GM13976 (cell line): ENCODE data around the gene LRRC74A.

Source experiments
- DNase-seq: peaks from one replicate; pipeline ENCODE4 v3.0.0; 2012; ENCODE audit warnings: low spot score
- in situ Hi-C: fragments of 300-500 bp; cut with MboI; formaldehyde crosslinking; loops from one replicate; pipeline ENCODE4 v1.12.0; 2022; ENCODE audit warnings: low sequenced_read_pairs, mixed read lengths, inconsistent platforms; ENCODE audit not compliant: unreplicated experiment
- TF ChIP-seq, protein P1 (sequence below): IDR thresholded peaks from 2 replicates; pipeline ENCODE4 v1.5.1; 2012; ENCODE audit warnings: borderline replicate concordance, mild to moderate bottlenecking; ENCODE audit not compliant: insufficient read depth; ENCODE audit errors: extremely low read depth, missing control alignments, control extremely low read depth

LRRC74A gene

DNA sequence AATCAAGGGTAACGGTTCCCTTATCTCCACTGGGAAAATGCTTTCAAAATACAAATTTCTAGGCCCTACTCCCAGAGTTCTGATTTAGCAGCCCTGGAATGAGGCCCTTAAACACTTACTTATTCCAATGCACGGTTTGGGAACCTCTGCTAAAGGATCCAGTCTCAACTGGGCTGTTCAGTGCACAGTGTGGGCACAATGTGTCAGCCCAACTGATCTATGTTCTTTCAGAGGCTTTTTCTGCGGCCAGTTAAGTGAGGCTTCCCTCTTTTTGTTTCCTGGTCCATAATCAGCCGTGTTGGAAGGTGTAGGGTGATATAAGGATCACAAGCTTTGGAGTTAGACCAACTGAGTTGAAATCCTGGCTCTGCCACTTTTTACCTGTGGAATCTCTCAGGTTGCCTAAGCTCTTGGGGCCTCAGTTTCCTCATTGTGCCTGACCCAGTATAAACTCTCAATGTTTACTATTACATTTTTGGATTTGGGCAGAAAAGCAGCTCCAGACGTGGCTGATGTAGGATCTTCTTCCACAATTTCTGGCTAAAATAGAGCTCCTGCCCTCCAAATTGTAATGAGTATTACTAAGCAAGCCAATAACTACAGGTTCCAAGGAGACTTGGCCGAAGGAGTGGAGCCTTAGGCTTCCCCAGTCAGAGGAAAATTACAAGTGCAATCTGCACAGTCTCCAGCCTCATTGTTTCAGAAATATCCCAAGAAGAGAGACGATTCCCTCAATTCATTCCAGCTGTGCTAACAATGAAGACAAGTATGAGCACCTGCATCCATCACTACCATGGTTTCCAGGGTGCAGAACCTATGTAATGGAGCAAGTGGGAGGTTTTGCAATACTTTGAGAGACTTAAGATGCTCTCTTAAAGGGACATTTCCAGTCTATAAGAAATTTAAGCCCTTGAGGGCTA is 11.2 kb upstream of the LRRC74A start:
- TF ChIP-seq, protein P1, sequence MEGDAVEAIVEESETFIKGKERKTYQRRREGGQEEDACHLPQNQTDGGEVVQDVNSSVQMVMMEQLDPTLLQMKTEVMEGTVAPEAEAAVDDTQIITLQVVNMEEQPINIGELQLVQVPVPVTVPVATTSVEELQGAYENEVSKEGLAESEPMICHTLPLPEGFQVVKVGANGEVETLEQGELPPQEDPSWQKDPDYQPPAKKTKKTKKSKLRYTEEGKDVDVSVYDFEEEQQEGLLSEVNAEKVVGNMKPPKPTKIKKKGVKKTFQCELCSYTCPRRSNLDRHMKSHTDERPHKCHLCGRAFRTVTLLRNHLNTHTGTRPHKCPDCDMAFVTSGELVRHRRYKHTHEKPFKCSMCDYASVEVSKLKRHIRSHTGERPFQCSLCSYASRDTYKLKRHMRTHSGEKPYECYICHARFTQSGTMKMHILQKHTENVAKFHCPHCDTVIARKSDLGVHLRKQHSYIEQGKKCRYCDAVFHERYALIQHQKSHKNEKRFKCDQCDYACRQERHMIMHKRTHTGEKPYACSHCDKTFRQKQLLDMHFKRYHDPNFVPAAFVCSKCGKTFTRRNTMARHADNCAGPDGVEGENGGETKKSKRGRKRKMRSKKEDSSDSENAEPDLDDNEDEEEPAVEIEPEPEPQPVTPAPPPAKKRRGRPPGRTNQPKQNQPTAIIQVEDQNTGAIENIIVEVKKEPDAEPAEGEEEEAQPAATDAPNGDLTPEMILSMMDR, result no peak
- DNase-seq, result no peak
- in situ Hi-C loops, result no loop called here

DNA sequence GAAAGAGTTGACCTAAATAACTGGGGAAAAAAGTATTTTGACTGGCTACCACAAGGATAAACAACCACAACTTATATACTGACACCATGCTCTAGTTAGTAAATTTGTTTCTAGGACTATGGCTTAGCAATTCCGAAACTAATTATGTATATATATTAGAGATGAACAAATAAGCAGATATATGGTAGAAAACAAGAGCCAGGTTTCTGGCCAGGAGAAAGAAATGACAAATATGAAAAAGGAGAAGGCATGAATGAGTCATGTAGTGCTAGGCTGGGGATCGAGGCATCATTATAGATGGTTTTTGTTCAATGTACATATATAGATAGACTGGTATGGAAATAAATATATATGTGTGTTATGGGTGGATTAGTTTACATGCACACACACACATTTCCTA is 5.5 kb upstream of the LRRC74A start:
- DNase-seq, result no peak
- TF ChIP-seq, protein P1, result no peak
- in situ Hi-C loops, result no loop called here

DNA sequence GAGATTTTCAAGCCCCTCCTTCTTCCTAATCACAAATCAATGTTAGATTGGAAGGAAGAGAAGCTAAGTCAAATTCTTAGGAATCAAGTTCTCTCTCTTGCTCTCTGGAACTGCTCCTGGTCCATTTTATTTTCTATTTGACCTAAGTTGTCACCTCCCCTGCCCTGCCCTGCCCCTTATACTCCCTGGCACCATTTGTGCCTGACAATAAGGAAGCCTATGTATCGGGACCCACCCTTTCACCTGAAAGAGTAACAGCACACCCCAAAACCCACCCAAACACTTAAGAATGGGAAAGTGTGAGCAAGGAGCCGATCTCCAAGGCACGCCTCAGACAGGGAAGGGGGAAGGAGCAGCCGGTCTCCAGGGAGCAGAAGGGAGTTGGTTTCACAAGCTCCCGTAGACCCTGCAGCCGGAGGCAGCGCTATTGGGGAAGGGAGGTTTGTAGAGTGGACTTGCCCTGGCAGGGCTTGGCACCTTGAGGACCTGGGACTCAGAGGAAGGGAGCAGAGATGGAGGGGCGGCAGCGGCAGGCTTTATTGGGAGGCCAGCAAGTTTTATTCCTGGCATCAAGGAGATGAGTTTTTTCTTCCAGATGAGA is 1.6 kb downstream of the LRRC74A start:
- TF ChIP-seq, protein P1, result no peak
- in situ Hi-C loops, result no loop called here
- no peak for DNase-seq

DNA sequence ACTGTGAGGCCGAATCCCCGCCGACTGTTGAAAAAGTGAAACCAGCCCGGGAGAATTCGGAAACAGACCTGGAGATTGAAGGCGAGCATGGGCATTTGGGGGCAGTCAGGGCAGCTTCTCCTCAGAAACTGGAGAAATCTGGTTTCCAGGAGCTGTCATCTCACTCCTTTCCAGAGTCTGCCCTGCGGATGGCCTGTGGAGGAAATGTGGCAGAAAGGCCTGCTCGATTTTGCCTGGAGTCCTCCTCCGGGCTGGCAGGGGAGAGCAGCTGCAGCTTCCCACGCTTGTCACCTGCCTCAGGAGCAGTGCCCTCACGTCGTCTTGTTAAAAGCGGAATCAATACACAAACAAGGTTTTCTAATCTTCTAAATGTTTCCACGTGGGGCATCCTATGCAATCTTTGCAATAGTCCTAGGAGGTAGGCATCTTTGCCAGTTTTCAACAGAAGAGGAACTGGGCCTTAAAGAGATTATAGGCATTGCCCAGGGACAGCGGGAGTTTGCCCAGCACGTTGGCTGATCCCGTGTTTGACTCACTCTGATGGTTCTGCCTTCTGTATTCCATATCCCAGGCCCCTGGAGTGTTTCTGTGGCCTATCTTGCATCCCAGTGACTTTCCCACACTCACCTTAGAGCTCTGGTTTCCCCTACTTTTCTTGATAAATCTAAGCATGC is 2.3 kb downstream of the LRRC74A start:
- in situ Hi-C loops, result no loop called here
- DNase-seq, result no peak
- TF ChIP-seq, protein P1, result no peak

DNA sequence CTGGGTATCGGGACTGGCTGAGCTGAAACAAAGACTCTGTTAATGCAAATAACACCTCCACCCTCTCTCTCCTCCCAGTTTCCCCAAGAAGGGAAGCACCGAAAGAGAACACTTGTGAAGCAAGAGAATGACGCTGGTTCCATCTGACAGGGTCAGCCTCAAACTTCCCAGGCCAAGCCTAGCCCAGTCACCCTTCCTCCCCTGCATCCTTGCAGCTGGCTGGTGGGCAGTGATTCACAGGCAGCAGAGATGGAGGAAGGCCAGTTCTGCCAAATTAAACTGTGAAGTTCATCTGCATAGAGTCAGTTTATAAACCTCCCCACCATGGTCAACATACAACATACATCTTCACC is 2.8 kb downstream of the LRRC74A start:
- TF ChIP-seq, protein P1, result no peak
- in situ Hi-C loops, result no loop called here
- DNase-seq, result no peak

DNA sequence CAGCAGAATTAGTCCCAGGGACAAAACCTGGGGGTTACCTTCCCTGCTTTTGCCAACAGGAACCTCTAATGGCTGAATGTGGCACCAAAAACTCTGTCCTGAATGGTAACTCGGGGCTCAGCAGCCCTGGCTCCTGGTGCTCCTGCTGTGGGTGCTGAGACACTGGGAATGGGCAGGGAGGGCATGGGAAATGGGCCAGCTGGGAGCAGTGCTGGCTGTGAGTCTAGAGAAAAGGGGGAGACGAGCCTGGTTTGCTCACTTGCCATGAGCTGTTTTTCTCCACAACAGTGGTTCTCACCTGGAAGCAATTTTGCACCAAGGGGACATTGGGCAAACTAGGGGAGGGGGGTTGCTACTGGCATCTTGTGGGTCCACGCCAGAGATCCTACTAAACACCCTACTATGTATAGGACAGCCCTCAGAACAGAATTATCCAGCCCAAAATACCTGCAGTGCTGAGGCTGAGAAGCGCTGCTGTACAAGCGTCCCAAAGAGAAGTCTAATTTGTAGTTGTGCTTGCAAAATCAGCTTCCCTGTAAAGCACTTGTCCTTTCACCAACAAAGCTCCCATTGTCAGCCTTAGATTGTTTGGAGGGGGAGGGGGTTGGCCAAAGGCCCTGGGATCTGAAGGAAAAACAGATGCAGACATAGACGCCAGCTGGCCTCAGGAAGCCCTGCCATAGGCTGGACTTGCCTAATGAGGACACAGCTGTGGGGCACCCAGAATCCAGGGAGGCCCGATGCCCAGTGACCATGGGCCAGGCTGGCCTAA is 3.6 kb downstream of the LRRC74A start:
- DNase-seq, result no peak
- TF ChIP-seq, protein P1, result no peak
- in situ Hi-C loops, result no loop called here
